AG10803 (cell line): ENCODE data around the gene SRRM5.
"Not testable (repeated sequence)": the region's sequence is repeated elsewhere in the genome, so short reads cannot be mapped to it uniquely, and the experiment has no call there.

Experiments used
- DNase-seq: peaks from one replicate; pipeline ENCODE4 v3.0.0; 2010; ENCODE audit warnings: low read depth
- H3K4me3 ChIP-seq: 2 replicates; pipeline ENCODE4 v1.5.1; 2011; ENCODE audit warnings: mild to moderate bottlenecking, low read length, control low read depth
- CTCF ChIP-seq: conservative IDR thresholded peaks from 2 replicates; pipeline ENCODE4 v1.5.1; 2011; ENCODE audit warnings: mild to moderate bottlenecking, low read length, control low read depth, inconsistent platforms

SRRM5 gene

GRCh38 chr19:43597876-43598275 lies 14.0 kb upstream of the SRRM5 start:
- H3K4me3 ChIP-seq: peak overlapping the region; percentile 92
- TF ChIP-seq CTCF: no peak
- DNase-seq: no peak

GRCh38 chr19:43598445-43599240 lies 13.2 kb upstream of the SRRM5 start:
- no peak overlapping the region for H3K4me3 ChIP-seq
- DNase-seq: no peak
- TF ChIP-seq CTCF: no peak

GRCh38 chr19:43599635-43600295 lies 12.1 kb upstream of the SRRM5 start:
- DNase-seq: no peak
- H3K4me3 ChIP-seq: no peak overlapping the region
- TF ChIP-seq CTCF: no peak

- not testable (repeated sequence) for H3K4me3 ChIP-seq, DNase-seq
These were observed 11.6 kb upstream of the SRRM5 start for GRCh38 chr19:43600326-43600725.

- no peak for TF ChIP-seq CTCF
- H3K4me3 ChIP-seq: no peak overlapping the region
- DNase-seq: no peak
These were observed 5.9 kb upstream of the SRRM5 start for GRCh38 chr19:43605875-43606568.

GRCh38 chr19:43606569-43607229 lies 5.2 kb upstream of the SRRM5 start:
- H3K4me3 ChIP-seq: no peak overlapping the region
- TF ChIP-seq CTCF: no peak
- DNase-seq: no peak
